Left lung (tissue), 10 donors: ENCODE results near the gene CFAP92. TPM values are rescaled to one million over a fixed set of nuclear protein-coding genes. Genes with fewer than 3 reads are reported as not detected.

Experiments
- ATAC-seq: fragments of 200-7000 bp; cut with Tn5 transposase; one replicate; pipeline ENCODE4 v1.9.1; 2020; ENCODE audit warnings: moderate library complexity
- DNase-seq, 4 donors: peaks; one replicate each; pipeline ENCODE4 v3.0.0-alpha.2; 2013 to 2020
- H3K27ac ChIP-seq, 2 donors: fragments of 200-600 bp; sonication (generic) in 1 of 2; one replicate each; pipeline versions ENCODE4 v1.5.0 to v1.8.0; 2020 to 2021
- H3K27me3 ChIP-seq, 2 donors: fragments of 200-600 bp; sonication (generic) in 1 of 2; one replicate each; pipeline versions ENCODE4 v1.5.0 to v1.8.0; 2020 to 2021
- H3K36me3 ChIP-seq, 2 donors: fragments of 200-600 bp; sonication (generic) in 1 of 2; one replicate each; pipeline versions ENCODE4 v1.5.0 to v1.8.0; 2020 to 2021
- H3K4me1 ChIP-seq, 2 donors: fragments of 200-600 bp; one replicate each; pipeline ENCODE4 v1.8.0; 2021
- H3K4me3 ChIP-seq, 2 donors: fragments of 200-600 bp; sonication (generic) in 1 of 2; one replicate each; pipeline versions ENCODE4 v1.5.0 to v1.8.0; 2020 to 2021; ENCODE audit warnings: mild to moderate bottlenecking in 1 of 2
- H3K9me3 ChIP-seq, 2 donors: fragments of 200-600 bp; sonication (generic) in 1 of 2; one replicate each; pipeline versions ENCODE4 v1.5.0 to v1.8.0; 2020 to 2021
- CTCF ChIP-seq, 2 donors: fragments of 200-600 bp; sonication (generic) in 1 of 2; IDR thresholded peaks; one replicate each; pipeline versions ENCODE4 v1.5.0 to v1.8.0; 2021; ENCODE audit warnings: antibody characterized with exemption in 2 of 2
- intact Hi-C, 2 donors: fragments of 100-400 bp; cut with DNase I; formaldehyde crosslinking; loops; one replicate each; pipeline versions ENCODE4 v1.11.2 to v1.14.2; 2022
- polyA plus RNA-seq, 6 donors: library from polyadenylated mRNA; unstranded; fragments of 120-200 nt; gene quantifications; one replicate each; pipeline ENCODE4 v1.2.1, GENCODE V29; 2013; ENCODE audit not compliant: insufficient read length in 6 of 6
- total RNA-seq, 2 donors: library from RNA; stranded (reverse); fragmentation: NEBNext Ultra II Directional; extraction: Animal tissue kit (Norgen Biotek cat#: 25700); gene quantifications; one replicate each; pipeline ENCODE4 v1.2.1, GENCODE V29; 2021
- donor health status: DM: no; HTN: yes; CAD: no.
- donor health status: DM: no; HTN: no; CAD: no.

Gene CFAP92
- total and polyA plus RNA-seq, 8 donors = 1.7 to 4.4 (median 3.5) TPM

- intact Hi-C loops = no loop called here
- no peak for DNase-seq
- ATAC-seq = no peak
- no peak for TF ChIP-seq CTCF (IDR thresholded peaks at IDR 0.05)
- no peaks in the 10 kb centered on the region for H3K27me3 ChIP-seq
- H3K36me3 ChIP-seq = no peaks in the 10 kb centered on the region
- H3K4me1 ChIP-seq = no peaks in the 10 kb centered on the region
- H3K27ac ChIP-seq = no peak overlapping the region
- no peaks in the 10 kb centered on the region for H3K9me3 ChIP-seq
- H3K4me3 ChIP-seq = no peak overlapping the region
Observed at GRCh38 chr3:129038121-129038855, 44.4 kb upstream of the CFAP92 start.

- no peak overlapping the region for H3K4me3 ChIP-seq
- intact Hi-C loops = no loop called here
- H3K4me1 ChIP-seq = no peaks in the 10 kb centered on the region
- no peak for ATAC-seq
- no peak for DNase-seq
- H3K27ac ChIP-seq = no peak overlapping the region
- H3K27me3 ChIP-seq = no peaks in the 10 kb centered on the region
- no peaks in the 10 kb centered on the region for H3K9me3 ChIP-seq
- no peaks in the 10 kb centered on the region for H3K36me3 ChIP-seq
- TF ChIP-seq CTCF (IDR thresholded peaks at IDR 0.05) = no peak
Observed at GRCh38 chr3:129037093-129037419, 43.2 kb upstream of the CFAP92 start.

DNA sequence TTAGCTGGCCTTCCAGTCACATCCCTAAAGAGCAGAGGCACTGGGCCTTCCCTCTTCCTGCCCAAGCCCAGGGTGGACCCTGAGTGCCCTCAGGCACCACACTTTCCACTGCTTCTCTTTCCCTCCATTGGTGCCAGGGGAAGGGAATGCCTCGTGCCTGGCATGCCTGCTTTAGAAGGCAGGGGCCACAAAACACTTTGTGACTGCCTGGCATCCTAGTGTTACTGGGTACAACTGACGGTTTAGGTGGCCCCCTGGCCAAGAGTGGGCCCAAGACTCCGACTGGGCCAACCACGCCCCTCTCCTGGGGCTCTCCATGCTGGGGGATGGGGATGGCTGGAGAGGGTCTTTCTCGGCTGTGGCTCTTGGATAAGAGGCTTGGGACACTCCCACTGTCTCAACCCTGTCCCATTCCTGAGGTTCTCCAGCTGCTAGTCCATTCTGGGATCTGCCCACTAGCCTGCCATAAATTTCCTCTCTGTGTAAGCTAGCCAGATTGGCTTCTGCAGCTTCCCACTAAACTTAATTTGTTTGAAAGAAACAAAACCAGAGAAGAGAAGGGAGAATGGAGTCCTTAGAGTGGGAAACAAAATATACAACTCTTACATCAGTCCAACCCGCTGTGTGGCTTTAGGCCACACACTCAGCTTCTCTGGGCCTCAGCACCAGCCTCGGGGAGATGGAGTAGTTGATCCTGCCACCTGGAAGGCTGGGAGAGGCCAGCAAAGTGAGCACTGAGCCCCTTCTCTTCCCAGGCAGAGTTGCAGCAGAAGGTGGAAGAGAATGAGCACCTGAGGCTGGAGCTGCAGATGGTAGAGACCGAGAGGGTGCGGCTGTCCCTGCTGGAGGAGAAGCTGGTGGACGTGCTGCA, 42.6 kb upstream of the CFAP92 start:
- H3K4me1 ChIP-seq = no peaks in the 10 kb centered on the region
- intact Hi-C loops = no loop called here
- no peak for TF ChIP-seq CTCF (IDR thresholded peaks at IDR 0.05)
- DNase-seq (no peak), ATAC-seq (no peak)
- H3K27ac ChIP-seq = no peak overlapping the region
- H3K4me3 ChIP-seq = no peak overlapping the region
- H3K36me3 ChIP-seq = no peaks in the 10 kb centered on the region
- no peaks in the 10 kb centered on the region for H3K9me3 ChIP-seq
- H3K27me3 ChIP-seq = no peaks in the 10 kb centered on the region

GRCh38 chr3:129035360-129036221, 41.7 kb upstream of the CFAP92 start:
- no peaks in the 10 kb centered on the region for H3K36me3 ChIP-seq
- H3K9me3 ChIP-seq = no peaks in the 10 kb centered on the region
- ATAC-seq = no peak
- H3K27ac ChIP-seq = no peak overlapping the region
- no peaks in the 10 kb centered on the region for H3K27me3 ChIP-seq
- H3K4me1 ChIP-seq = no peaks in the 10 kb centered on the region
- no peak overlapping the region for H3K4me3 ChIP-seq
- intact Hi-C loops = no loop called here
- no peak for TF ChIP-seq CTCF (IDR thresholded peaks at IDR 0.05)
- DNase-seq = no peak
